Keratinocyte (primary cell): ENCODE results near the gene DENND4C. TPM values are rescaled to one million over a fixed set of nuclear protein-coding genes. Genes with fewer than 3 reads are reported as not detected.

ENCODE experiments used
- DNase-seq: peaks from one replicate; pipeline ENCODE4 v3.0.0-alpha.2; 2011; ENCODE audit warnings: low read depth, missing footprints, low spot score
- FAIRE-seq: peaks from 2 replicates; lab custom pipeline; 2011; peaks lifted over from hg19 to GRCh38; lab: Jason Lieb, UNC
- H2AFZ ChIP-seq: 2 replicates; pipeline ENCODE4 v1.6.0; 2012; ENCODE audit warnings: low read length, control low read depth, inconsistent platforms; ENCODE audit not compliant: control insufficient read depth
- H3K27ac ChIP-seq: 2 replicates; pipeline ENCODE4 v1.5.1; 2011; ENCODE audit warnings: low read length; ENCODE audit not compliant: control insufficient read depth, insufficient read depth
- H3K27me3 ChIP-seq: 3 replicates; pipeline ENCODE4 v1.6.0; 2011; ENCODE audit warnings: low read length; ENCODE audit not compliant: control insufficient read depth, insufficient read depth; ENCODE audit errors: extremely low read depth
- H3K36me3 ChIP-seq, 2 experiments: 2 replicates in 1 of 2; 3 replicates in 1 of 2; pipeline ENCODE4 v1.5.1; 2011; ENCODE audit warnings: low read length in 2 of 2, mild to moderate bottlenecking in 1 of 2; ENCODE audit not compliant: control insufficient read depth in 2 of 2, insufficient read depth in 2 of 2; ENCODE audit errors: extremely low read depth in 1 of 2
- H3K4me1 ChIP-seq: 3 replicates; pipeline ENCODE4 v1.5.1; 2011; ENCODE audit warnings: low read length; ENCODE audit not compliant: control insufficient read depth, insufficient read depth; ENCODE audit errors: extremely low read depth
- H3K4me2 ChIP-seq: 3 replicates; pipeline ENCODE4 v1.6.0; 2011; ENCODE audit warnings: low read depth, low read length; ENCODE audit not compliant: control insufficient read depth, insufficient read depth; ENCODE audit errors: extremely low read depth
- H3K4me3 ChIP-seq, 3 experiments: fragments of 200-600 bp in 1 of 3; sonication (generic) in 1 of 3; 2 replicates in 2 of 3; 3 replicates in 1 of 3; pipeline ENCODE4 v1.5.1; 2011 to 2016; ENCODE audit warnings: low read length in 3 of 3, mild to moderate bottlenecking in 3 of 3, control low read depth in 2 of 3, inconsistent platforms in 1 of 3, low read depth in 1 of 3, mixed read lengths in 1 of 3, mixed run types in 1 of 3, moderate library complexity in 1 of 3; ENCODE audit not compliant: control insufficient read depth in 2 of 3, insufficient read depth in 2 of 3; ENCODE audit errors: extremely low read depth in 1 of 3
- H3K79me2 ChIP-seq: 2 replicates; pipeline ENCODE4 v1.6.0; 2012; ENCODE audit warnings: low read length; ENCODE audit not compliant: control insufficient read depth, insufficient read depth
- H3K9ac ChIP-seq: 3 replicates; pipeline ENCODE4 v1.6.0; 2011; ENCODE audit warnings: low read length; ENCODE audit not compliant: control insufficient read depth, insufficient read depth; ENCODE audit errors: extremely low read depth
- H3K9me1 ChIP-seq: 3 replicates; pipeline ENCODE4 v1.6.0; 2011; ENCODE audit warnings: low read length; ENCODE audit not compliant: control insufficient read depth, insufficient read depth; ENCODE audit errors: extremely low read depth
- H3K9me3 ChIP-seq: 2 replicates; pipeline ENCODE4 v1.5.1; 2012; ENCODE audit warnings: low read depth, low read length; ENCODE audit not compliant: control insufficient read depth
- H4K20me1 ChIP-seq: 3 replicates; pipeline ENCODE4 v1.6.0; 2011; ENCODE audit warnings: low read length; ENCODE audit not compliant: control insufficient read depth, insufficient read depth; ENCODE audit errors: extremely low read depth
- CTCF ChIP-seq, 3 experiments: IDR thresholded peaks in 1 of 3; conservative IDR thresholded peaks in 1 of 3; optimal IDR thresholded peaks in 1 of 3; 2 replicates in 2 of 3; 3 replicates in 1 of 3; pipeline versions ENCODE3 to v1.5.1; 2011; ENCODE audit warnings: low read length in 3 of 3, mild to moderate bottlenecking in 3 of 3, moderate library complexity in 2 of 3, control low read depth in 1 of 3, inconsistent platforms in 1 of 3; ENCODE audit not compliant: insufficient read depth in 2 of 3; ENCODE audit errors: extremely low read depth in 1 of 3
- EZH2 ChIP-seq: IDR thresholded peaks from one replicate; pipeline ENCODE4 v1.6.1; 2012; ENCODE audit warnings: inconsistent platforms, mild to moderate bottlenecking, low read length, moderate library complexity
- dilution Hi-C: fragments of 300-500 bp; cut with MboI; formaldehyde crosslinking; loops from one replicate; pipeline ENCODE4 v1.7.0; 2020; ENCODE audit warnings: low sequenced_read_pairs; ENCODE audit not compliant: extremely low pct_ligation_motif_present
- polyA plus RNA-seq, 5 experiments: library from polyadenylated mRNA; depleted of rRNA in 3 of 5; stranded (reverse) in 3 of 5; stranded (forward) in 1 of 5; unstranded in 1 of 5; fragments of >200 nt; gene quantifications; 1 replicate in 1 of 5; 2 replicates in 3 of 5; 3 replicates in 1 of 5; pipeline versions ENCODE4 v1.2.1 to v1.2.3, GENCODE V29; 2011 to 2012; ENCODE audit warnings: missing spikeins in 2 of 5, low read depth in 1 of 5, low replicate concordance in 1 of 5

Gene DENND4C
- polyA plus RNA-seq, 1 donor (not counting 4 experiments of a cell fraction or from before 2014, with no cell fraction given): 25.6 TPM

- Histone ChIP-seq H2AFZ (no peak overlapping the region), H3K79me2 (peaks cover 54% of the 10 kb centered on the region), H4K20me1 (peaks cover 4% of the 10 kb centered on the region), H3K27me3 (no peaks in the 10 kb centered on the region), H3K4me3 (no peak overlapping the region), H3K9ac (no peak overlapping the region), H3K9me3 (no peaks in the 10 kb centered on the region), H3K36me3 (no peaks in the 10 kb centered on the region), H3K27ac (no peak overlapping the region), H3K4me1 (no peaks in the 10 kb centered on the region), H3K4me2 (no peak overlapping the region), H3K9me1 (no peaks in the 10 kb centered on the region)
- TF ChIP-seq CTCF (optimal IDR thresholded peaks at IDR 0.05 in 1 of 3, IDR thresholded peaks at IDR 0.05 in 1 of 3, conservative IDR thresholded peaks at IDR 0.05 in 1 of 3; ENCODE audit: extremely low read depth in 1 of 3, insufficient read depth in 2 of 3, low read length in 3 of 3): no peak
- TF ChIP-seq EZH2: no peak
- FAIRE-seq (no peak), DNase-seq (no peak)
- dilution Hi-C loops: no loop called here
Observed at GRCh38 chr9:19270421-19270949, 40.0 kb downstream of the DENND4C start.

GRCh38 chr9:19271081-19271480 lies 40.6 kb downstream of the DENND4C start:
- H3K9ac ChIP-seq: no peak overlapping the region
- H3K9me1 ChIP-seq: no peaks in the 10 kb centered on the region
- H3K4me2 ChIP-seq: no peak overlapping the region
- H4K20me1 ChIP-seq: peaks cover 4% of the 10 kb centered on the region
- H3K4me1 ChIP-seq: no peaks in the 10 kb centered on the region
- DNase-seq (no peak), FAIRE-seq (no peak)
- H3K9me3 ChIP-seq: no peaks in the 10 kb centered on the region
- peaks cover 55% of the 10 kb centered on the region for H3K79me2 ChIP-seq
- TF ChIP-seq CTCF (optimal IDR thresholded peaks at IDR 0.05 in 1 of 3, IDR thresholded peaks at IDR 0.05 in 1 of 3, conservative IDR thresholded peaks at IDR 0.05 in 1 of 3; ENCODE audit: extremely low read depth in 1 of 3, insufficient read depth in 2 of 3, low read length in 3 of 3) (no peak), EZH2 (no peak)
- H3K4me3 ChIP-seq: no peak overlapping the region
- no peak overlapping the region for H3K27ac ChIP-seq
- dilution Hi-C loops: no loop called here
- H3K27me3 ChIP-seq: no peaks in the 10 kb centered on the region
- no peak overlapping the region for H2AFZ ChIP-seq
- no peaks in the 10 kb centered on the region for H3K36me3 ChIP-seq
